Right lobe of liver (tissue), 6 donors: Measurements from ENCODE around the gene COL6A1. TPM values are rescaled to one million over a fixed set of nuclear protein-coding genes. Genes with fewer than 3 reads are reported as not detected.

Source experiments
- ATAC-seq, 4 donors: fragments of 200-7000 bp; cut with Tn5 transposase; one replicate each; pipeline ENCODE4 v1.9.1; 2020; ENCODE audit warnings: mild to moderate bottlenecking in 4 of 4, moderate library complexity in 4 of 4
- DNase-seq, 3 donors: peaks; one replicate each; pipeline ENCODE4 v3.0.0-alpha.2; 2020
- H3K27ac ChIP-seq, 3 donors: fragments of 200-600 bp; one replicate each; pipeline ENCODE4 v1.8.0; 2022
- H3K27me3 ChIP-seq, 2 donors: fragments of 200-600 bp; one replicate each; pipeline ENCODE4 v1.8.0; 2022
- H3K36me3 ChIP-seq, 4 donors: fragments of 200-600 bp; sonication (generic) in 1 of 4; one replicate each; pipeline versions ENCODE4 v1.5.1 to v1.8.0; 2017 to 2022; ENCODE audit warnings: control low read depth in 1 of 4
- H3K4me1 ChIP-seq, 4 donors: fragments of 200-600 bp; sonication (generic) in 1 of 4; one replicate each; pipeline versions ENCODE4 v1.5.1 to v1.8.0; 2017 to 2022; ENCODE audit warnings: control low read depth in 1 of 4
- H3K4me3 ChIP-seq, 3 donors: fragments of 200-600 bp; one replicate each; pipeline ENCODE4 v1.8.0; 2022
- H3K9me3 ChIP-seq, 4 donors: fragments of 200-600 bp; sonication (generic) in 1 of 4; one replicate each; pipeline versions ENCODE4 v1.5.1 to v1.8.0; 2017 to 2022; ENCODE audit warnings: control low read depth in 1 of 4
- POLR2A ChIP-seq: fragments of 450-650 bp; IDR thresholded peaks from one replicate; pipeline ENCODE4 v1.6.1; 2017; ENCODE audit warnings: antibody characterized with exemption, mild to moderate bottlenecking
- WGBS: methylation state at CpG from one replicate; pipeline ENCODE4 v1.1.6; 2018; ENCODE audit warnings: low coverage, low lambda C conversion rate; ENCODE audit not compliant: insufficient coverage; ENCODE audit errors: missing lambda C conversion rate; 5-methylcytosine and 5-hydroxymethylcytosine counted together
- intact Hi-C, 2 donors: fragments of 100-400 bp; cut with DNase I; formaldehyde crosslinking; loops; one replicate each; pipeline versions ENCODE4 v1.11.2 to v1.14.1; 2022
- total RNA-seq, 6 experiments: library from RNA; depleted of rRNA in 2 of 6; stranded (reverse); fragments of >200 nt in 2 of 6; fragmentation: NEBNext Ultra II Directional in 3 of 6; extraction: Animal tissue kit (Norgen Biotek cat#: 25700) in 3 of 6; gene quantifications; one replicate each; pipeline versions ENCODE4 v1.1.0 to v1.2.4, GENCODE V29; 2016 to 2023
- TF ChIP-seq, protein P1 (sequence below), 4 donors: fragments of 200-600 bp in 3 of 4; fragments of 450-650 bp in 1 of 4; IDR thresholded peaks; one replicate each; pipeline versions ENCODE4 v1.5.1 to v1.8.0; 2016 to 2022; ENCODE audit warnings: antibody characterized with exemption in 4 of 4, mild to moderate bottlenecking in 2 of 4
- donor health status: DM: no; HTN: yes; CAD: no.
- donor health status: DM: no; HTN: no; CAD: no.
- donor health status: DM: no; HTN: no; CAD: no.
- donor health status: DM: no; HTN: yes; CAD: no.
- donor health status: DM: no; HTN: yes; CAD: no.

Gene COL6A1
- total RNA-seq, 6 experiments from 2014 or later = 28.2 to 79.9 (median 51.1) TPM

GRCh38 chr21:46006547-46007491, 25.2 kb downstream of the COL6A1 start:
- Histone ChIP-seq H3K4me1 (no peaks in the 10 kb centered on the region), H3K9me3 (no peaks in the 10 kb centered on the region), H3K27me3 (no peaks in the 10 kb centered on the region), H3K36me3 (no peaks in the 10 kb centered on the region), H3K4me3 (no peak overlapping the region), H3K27ac (no peak overlapping the region)
- 97% methylated on average over 6 of the region's 40 CpGs for WGBS
- TF ChIP-seq, protein P1, sequence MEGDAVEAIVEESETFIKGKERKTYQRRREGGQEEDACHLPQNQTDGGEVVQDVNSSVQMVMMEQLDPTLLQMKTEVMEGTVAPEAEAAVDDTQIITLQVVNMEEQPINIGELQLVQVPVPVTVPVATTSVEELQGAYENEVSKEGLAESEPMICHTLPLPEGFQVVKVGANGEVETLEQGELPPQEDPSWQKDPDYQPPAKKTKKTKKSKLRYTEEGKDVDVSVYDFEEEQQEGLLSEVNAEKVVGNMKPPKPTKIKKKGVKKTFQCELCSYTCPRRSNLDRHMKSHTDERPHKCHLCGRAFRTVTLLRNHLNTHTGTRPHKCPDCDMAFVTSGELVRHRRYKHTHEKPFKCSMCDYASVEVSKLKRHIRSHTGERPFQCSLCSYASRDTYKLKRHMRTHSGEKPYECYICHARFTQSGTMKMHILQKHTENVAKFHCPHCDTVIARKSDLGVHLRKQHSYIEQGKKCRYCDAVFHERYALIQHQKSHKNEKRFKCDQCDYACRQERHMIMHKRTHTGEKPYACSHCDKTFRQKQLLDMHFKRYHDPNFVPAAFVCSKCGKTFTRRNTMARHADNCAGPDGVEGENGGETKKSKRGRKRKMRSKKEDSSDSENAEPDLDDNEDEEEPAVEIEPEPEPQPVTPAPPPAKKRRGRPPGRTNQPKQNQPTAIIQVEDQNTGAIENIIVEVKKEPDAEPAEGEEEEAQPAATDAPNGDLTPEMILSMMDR (IDR thresholded peaks at IDR 0.05) = no peak
- TF ChIP-seq POLR2A = no peak
- intact Hi-C loops = loop anchor here in 1 of 2 donors (10.0 kb wide), 1 partner anchor 58 kb away; no protein-coding TSS in a partner anchor
- DNase-seq (peak in 2 of 3 donors; percentile 14 to 46), ATAC-seq (no peak)

- no peaks in the 10 kb centered on the region for H3K9me3 ChIP-seq
- WGBS = 90% methylated on average over 2 of the region's 4 CpGs
- DNase-seq (no peak), ATAC-seq (no peak)
- intact Hi-C loops = loop anchor here in 1 of 2 donors (10.0 kb wide), 1 partner anchor 57 kb away; no protein-coding TSS in a partner anchor
- H3K27me3 ChIP-seq = no peaks in the 10 kb centered on the region
- no peak for TF ChIP-seq POLR2A
- TF ChIP-seq, protein P1 (IDR thresholded peaks at IDR 0.05) = no peak
- no peaks in the 10 kb centered on the region for H3K36me3 ChIP-seq
- no peaks in the 10 kb centered on the region for H3K4me1 ChIP-seq
- H3K4me3 ChIP-seq = no peak overlapping the region
- H3K27ac ChIP-seq = no peak overlapping the region
Measured at GRCh38 chr21:46007492-46007868, 25.9 kb downstream of the COL6A1 start.

DNA sequence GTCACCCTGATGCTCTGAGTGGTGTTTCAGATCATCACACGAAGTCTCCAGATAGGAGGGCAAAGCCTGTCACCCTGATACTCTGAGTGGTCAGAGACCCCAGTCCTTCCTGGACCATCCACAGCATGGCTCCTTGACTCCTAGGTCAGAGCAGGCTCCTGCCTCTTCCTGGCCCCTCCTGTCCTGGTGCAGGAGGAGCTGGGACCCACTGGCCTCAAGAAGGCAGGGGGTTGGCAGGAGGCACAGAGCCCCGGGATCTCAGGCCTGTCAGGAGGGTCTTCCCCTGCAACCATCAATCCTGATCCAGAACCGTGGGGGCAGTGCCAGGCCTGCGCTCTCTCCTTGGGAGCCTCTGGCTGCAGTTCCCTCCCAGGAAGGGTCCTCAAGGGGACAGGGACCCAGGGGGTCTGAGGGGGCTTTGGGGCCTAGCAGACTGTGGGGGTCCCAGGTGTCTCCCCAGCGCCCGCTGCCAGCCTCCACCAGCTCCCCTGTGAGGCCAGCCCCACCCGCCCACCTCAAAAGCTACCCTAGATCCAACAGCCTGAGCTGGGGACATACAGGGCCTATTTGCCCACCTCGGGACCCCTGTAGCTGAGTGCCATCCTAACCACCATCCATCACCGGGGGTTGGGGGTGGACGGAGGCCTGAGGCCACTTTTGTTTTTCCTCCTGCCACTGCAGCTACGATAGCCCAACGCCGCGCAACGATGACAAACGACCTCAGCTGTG, 27.5 kb downstream of the COL6A1 start:
- Histone ChIP-seq H3K4me3 (no peak overlapping the region), H3K4me1 (no peaks in the 10 kb centered on the region), H3K27me3 (no peaks in the 10 kb centered on the region), H3K27ac (no peak overlapping the region), H3K36me3 (no peaks in the 10 kb centered on the region), H3K9me3 (no peaks in the 10 kb centered on the region)
- DNase-seq (peak in 1 of 3 donors; percentile 7), ATAC-seq (no peak)
- no peak for TF ChIP-seq POLR2A
- TF ChIP-seq, protein P1 (IDR thresholded peaks at IDR 0.05) = no peak
- WGBS = 78% methylated on average over 8 of the region's 16 CpGs
- intact Hi-C loops = loop anchor here in 1 of 2 donors (10.0 kb wide), 1 partner anchor 56 kb away; no protein-coding TSS in a partner anchor

DNA sequence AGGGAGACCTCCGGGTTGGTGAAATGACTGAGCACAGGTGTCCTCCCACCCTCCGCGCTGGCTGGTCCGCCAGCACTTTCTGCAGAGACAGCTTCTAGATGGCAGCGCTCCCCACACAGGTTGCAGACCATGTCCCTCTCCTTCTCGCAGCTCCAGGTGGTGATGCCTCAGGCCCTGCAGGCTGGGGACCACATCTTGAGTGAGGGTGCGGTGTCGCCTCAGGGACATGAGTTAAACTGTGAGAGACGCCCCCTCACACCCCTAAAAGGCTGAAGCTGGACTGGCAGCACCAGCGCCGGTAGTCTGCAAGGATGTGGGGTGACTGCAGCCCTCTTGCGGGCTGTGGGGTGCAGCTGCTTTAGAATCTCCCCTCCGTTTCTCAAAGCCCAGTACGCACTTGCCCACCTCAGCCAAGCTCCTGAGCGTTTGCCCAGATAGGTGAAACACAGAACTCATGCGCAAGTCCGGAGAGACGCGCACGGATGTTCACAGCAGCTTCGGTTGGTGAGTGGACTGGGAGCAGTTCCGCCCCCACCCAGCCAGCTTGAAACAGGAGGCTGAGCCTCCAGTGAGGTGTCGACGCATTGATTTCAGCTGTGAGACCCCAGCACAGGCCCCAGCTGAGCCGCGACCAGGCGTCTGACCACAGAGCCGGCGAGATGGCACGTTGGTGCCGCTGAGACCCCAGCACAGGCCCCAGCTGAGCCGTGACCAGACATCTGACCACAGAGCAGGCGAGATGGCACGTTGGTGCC, 28.6 kb downstream of the COL6A1 start:
- peak in 2 of 3 donors; percentile 12 to 34 for DNase-seq
- no peak for ATAC-seq

More for the DNA sequence above, 28.6 kb downstream of the COL6A1 start:
- WGBS = 92% methylated on average over 10 of the region's 34 CpGs
- Histone ChIP-seq H3K4me1 (no peaks in the 10 kb centered on the region), H3K27ac (no peak overlapping the region), H3K27me3 (no peaks in the 10 kb centered on the region), H3K9me3 (no peaks in the 10 kb centered on the region), H3K36me3 (no peaks in the 10 kb centered on the region), H3K4me3 (no peak overlapping the region)
- intact Hi-C loops = loop anchor here in 1 of 2 donors (10.0 kb wide), 1 partner anchor 55 kb away; no protein-coding TSS in a partner anchor
- TF ChIP-seq POLR2A = no peak
- TF ChIP-seq, protein P1 (IDR thresholded peaks at IDR 0.05) = no peak
